ENCODE data around the gene RPAP2.
"Not testable (repeated sequence)": the region's sequence is repeated elsewhere in the genome, so short reads cannot be mapped to it uniquely, and the experiment has no call there.

The RPAP2 gene

GRCh38 chr1:92343061-92343460 lies 44.2 kb downstream of the RPAP2 start:
- DNase-seq (ENCODE audit: low read depth), result no peak
- TF ChIP-seq, protein P1, sequence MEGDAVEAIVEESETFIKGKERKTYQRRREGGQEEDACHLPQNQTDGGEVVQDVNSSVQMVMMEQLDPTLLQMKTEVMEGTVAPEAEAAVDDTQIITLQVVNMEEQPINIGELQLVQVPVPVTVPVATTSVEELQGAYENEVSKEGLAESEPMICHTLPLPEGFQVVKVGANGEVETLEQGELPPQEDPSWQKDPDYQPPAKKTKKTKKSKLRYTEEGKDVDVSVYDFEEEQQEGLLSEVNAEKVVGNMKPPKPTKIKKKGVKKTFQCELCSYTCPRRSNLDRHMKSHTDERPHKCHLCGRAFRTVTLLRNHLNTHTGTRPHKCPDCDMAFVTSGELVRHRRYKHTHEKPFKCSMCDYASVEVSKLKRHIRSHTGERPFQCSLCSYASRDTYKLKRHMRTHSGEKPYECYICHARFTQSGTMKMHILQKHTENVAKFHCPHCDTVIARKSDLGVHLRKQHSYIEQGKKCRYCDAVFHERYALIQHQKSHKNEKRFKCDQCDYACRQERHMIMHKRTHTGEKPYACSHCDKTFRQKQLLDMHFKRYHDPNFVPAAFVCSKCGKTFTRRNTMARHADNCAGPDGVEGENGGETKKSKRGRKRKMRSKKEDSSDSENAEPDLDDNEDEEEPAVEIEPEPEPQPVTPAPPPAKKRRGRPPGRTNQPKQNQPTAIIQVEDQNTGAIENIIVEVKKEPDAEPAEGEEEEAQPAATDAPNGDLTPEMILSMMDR (IDR thresholded peaks at IDR 0.05; ENCODE audit: insufficient read depth, low read depth, low read length, missing control alignments), result no peak
- H3K4me3 ChIP-seq (ENCODE audit: low read depth, low read length), result no peak overlapping the region

DNA sequence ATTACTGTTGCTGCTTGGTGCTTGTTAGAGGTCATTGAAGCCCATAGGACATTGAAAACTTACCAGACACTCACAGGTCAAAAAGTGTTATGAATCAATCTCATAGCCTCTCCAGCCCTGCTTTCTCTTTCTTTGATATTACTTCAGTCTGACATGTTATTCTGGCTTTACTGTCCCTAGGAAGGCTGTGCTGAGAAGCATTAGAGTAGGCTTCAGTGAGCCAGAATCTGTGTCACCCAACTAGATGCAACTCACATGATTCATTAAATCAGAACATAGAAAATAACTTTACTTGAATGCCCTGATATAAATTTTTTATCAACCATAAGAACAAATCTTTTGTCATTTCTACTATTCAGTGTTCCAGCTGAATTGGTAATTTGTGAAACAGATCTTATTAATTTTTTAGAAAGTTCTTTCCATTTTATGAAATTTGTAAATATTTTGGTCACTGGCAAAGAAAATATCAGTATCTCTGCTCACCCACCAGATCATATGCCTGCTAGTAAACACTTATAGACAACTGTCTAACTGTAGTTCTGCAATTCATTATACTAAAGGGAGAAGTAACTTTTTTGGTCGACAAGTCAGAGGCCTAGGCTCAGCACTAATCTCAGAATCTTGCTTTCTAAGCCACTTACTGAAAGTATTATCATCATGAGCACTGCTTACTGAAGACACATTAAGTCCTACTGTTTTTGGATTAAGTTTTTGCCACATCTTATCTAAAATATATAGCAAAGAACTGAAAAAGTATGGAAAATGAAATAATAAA lies 48.2 kb downstream of the RPAP2 start:
- H3K4me3 ChIP-seq (ENCODE audit: low read depth, low read length), result no peak overlapping the region
- no peak for DNase-seq (ENCODE audit: low read depth)
- TF ChIP-seq, protein P1 (IDR thresholded peaks at IDR 0.05; ENCODE audit: insufficient read depth, low read depth, low read length, missing control alignments), result no peak

DNA sequence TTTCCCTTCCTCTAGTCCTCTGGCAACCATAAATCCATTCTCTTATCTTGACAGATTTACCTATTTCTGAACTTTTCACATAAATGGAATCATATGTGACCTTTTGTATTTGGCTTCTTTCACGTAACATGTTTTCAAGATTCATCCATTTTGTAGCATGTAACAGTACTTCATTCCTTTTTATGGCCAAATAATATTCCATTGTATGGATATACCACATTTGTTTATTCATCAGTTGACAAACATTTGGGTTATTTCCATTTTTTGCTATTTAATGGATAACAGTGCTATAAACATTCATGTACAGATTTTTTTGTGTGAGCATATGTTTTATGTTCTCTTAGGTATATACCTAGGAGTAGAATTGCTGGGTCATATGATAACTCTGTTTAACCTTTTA lies 54.0 kb downstream of the RPAP2 start:
- H3K4me3 ChIP-seq (ENCODE audit: low read depth, low read length), result no peak overlapping the region
- DNase-seq (ENCODE audit: low read depth), result no peak
- TF ChIP-seq, protein P1 (IDR thresholded peaks at IDR 0.05; ENCODE audit: insufficient read depth, low read depth, low read length, missing control alignments), result no peak

DNA sequence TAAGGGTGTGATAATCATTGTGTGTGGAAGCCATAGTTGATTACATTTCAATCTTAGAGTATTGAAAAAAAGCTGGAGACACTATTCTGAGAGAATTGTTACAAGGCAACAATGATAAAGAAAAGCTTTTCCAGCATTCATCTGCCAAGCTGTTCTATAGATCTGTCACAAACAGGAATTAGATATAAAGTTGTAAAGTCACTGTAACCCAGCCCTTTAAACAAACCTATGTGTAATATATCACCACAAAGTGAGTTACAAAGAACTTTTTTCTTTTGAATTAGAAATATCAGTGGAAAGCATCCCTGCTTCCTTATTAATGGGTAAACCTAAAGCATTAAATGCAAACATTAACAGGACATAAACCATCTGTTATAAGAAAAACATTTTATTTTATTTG lies 55.4 kb downstream of the RPAP2 start:
- no peak for DNase-seq (ENCODE audit: low read depth)
- TF ChIP-seq, protein P1 (IDR thresholded peaks at IDR 0.05; ENCODE audit: insufficient read depth, low read depth, low read length, missing control alignments), result no peak
- H3K4me3 ChIP-seq (ENCODE audit: low read depth, low read length), result no peak overlapping the region

GRCh38 chr1:92356956-92357355 lies 58.1 kb downstream of the RPAP2 start:
- TF ChIP-seq, protein P1 (IDR thresholded peaks at IDR 0.05; ENCODE audit: insufficient read depth, low read depth, low read length, missing control alignments), result no peak
- no peak for DNase-seq (ENCODE audit: low read depth)
- no peak overlapping the region for H3K4me3 ChIP-seq (ENCODE audit: low read depth, low read length)

GRCh38 chr1:92359382-92359781 lies 60.5 kb downstream of the RPAP2 start:
- DNase-seq (ENCODE audit: low read depth); H3K4me3 ChIP-seq (ENCODE audit: low read depth, low read length): not testable (repeated sequence)

GRCh38 chr1:92359986-92360385 lies 61.1 kb downstream of the RPAP2 start:
- TF ChIP-seq, protein P1 (IDR thresholded peaks at IDR 0.05; ENCODE audit: insufficient read depth, low read depth, low read length, missing control alignments), result no peak
- H3K4me3 ChIP-seq (ENCODE audit: low read depth, low read length), result no peak overlapping the region
- no peak for DNase-seq (ENCODE audit: low read depth)

Data from GM12865 (cell line).